Loucy (cell line): ENCODE results near the gene RIPK3.

ENCODE experiments used
- H2AFZ ChIP-seq: fragments of 200-600 bp; sonication (generic); 2 replicates; pipeline ENCODE4 v1.6.0; 2016; ENCODE audit warnings: antibody characterized with exemption, mild to moderate bottlenecking, low read length, moderate library complexity
- H3F3A ChIP-seq: fragments of 200-600 bp; 2 replicates; pipeline ENCODE4 v1.6.0; 2016; ENCODE audit warnings: antibody characterized with exemption, low read depth, mild to moderate bottlenecking
- H3K27me3 ChIP-seq: fragments of 200-600 bp; sonication (generic); 2 replicates; pipeline ENCODE4 v1.6.1; 2014; ENCODE audit warnings: low read length, mild to moderate bottlenecking; ENCODE audit not compliant: insufficient read depth, poor library complexity, severe bottlenecking
- H3K36me3 ChIP-seq: fragments of 200-600 bp; sonication (generic); 2 replicates; pipeline ENCODE4 v1.6.1; 2016; ENCODE audit warnings: low read length; ENCODE audit not compliant: insufficient read depth
- H3K4me1 ChIP-seq: fragments of 200-600 bp; sonication (generic); 2 replicates; pipeline ENCODE4 v1.5.1; 2014; ENCODE audit warnings: low read length, mild to moderate bottlenecking; ENCODE audit not compliant: insufficient read depth, poor library complexity, severe bottlenecking
- H3K4me2 ChIP-seq: fragments of 200-600 bp; sonication (generic); 2 replicates; pipeline ENCODE4 v1.6.0; 2014; ENCODE audit warnings: antibody characterized with exemption, low read length, low read depth, mild to moderate bottlenecking; ENCODE audit not compliant: poor library complexity, severe bottlenecking
- H3K4me3 ChIP-seq: fragments of 200-600 bp; sonication (generic); 2 replicates; pipeline ENCODE4 v1.5.1; 2014; ENCODE audit warnings: low read length, mild to moderate bottlenecking, mixed read lengths; ENCODE audit not compliant: poor library complexity, severe bottlenecking
- H3K79me2 ChIP-seq: fragments of 200-600 bp; sonication (generic); 2 replicates; pipeline ENCODE4 v1.6.1; 2014; ENCODE audit warnings: low read length; ENCODE audit not compliant: insufficient read depth
- H3K9ac ChIP-seq: fragments of 200-600 bp; sonication (generic); 2 replicates; pipeline ENCODE4 v1.6.0; 2014; ENCODE audit warnings: mild to moderate bottlenecking, low read depth, low read length, moderate library complexity; ENCODE audit not compliant: poor library complexity, severe bottlenecking
- H3K9me2 ChIP-seq: fragments of 200-600 bp; sonication (generic); replicated peaks from 2 replicates; pipeline ENCODE4 v1.6.1; 2016; ENCODE audit warnings: low read depth, low read length, mixed read lengths
- H3K9me3 ChIP-seq: fragments of 200-600 bp; sonication (generic); 2 replicates; pipeline ENCODE4 v1.6.1; 2014; ENCODE audit warnings: mild to moderate bottlenecking, antibody characterized with exemption, low read length, low read depth; ENCODE audit not compliant: insufficient read depth
- H4K20me1 ChIP-seq: fragments of 200-600 bp; sonication (generic); 2 replicates; pipeline ENCODE4 v1.6.0; 2014; ENCODE audit warnings: antibody characterized with exemption, low read length, mild to moderate bottlenecking; ENCODE audit not compliant: insufficient read depth, poor library complexity, severe bottlenecking
- EZH2phosphoT487 ChIP-seq: fragments of 200-600 bp; IDR thresholded peaks from 2 replicates; pipeline ENCODE4 v1.6.1; 2018; ENCODE audit warnings: antibody characterized with exemption, mild to moderate bottlenecking, moderate library complexity, borderline replicate concordance
- TF ChIP-seq, protein P1 (sequence below): fragments of 200-600 bp; sonication (generic); conservative IDR thresholded peaks from 2 replicates; pipeline ENCODE4 v1.5.1; 2014; ENCODE audit warnings: mild to moderate bottlenecking, antibody characterized with exemption, low read length

RIPK3 gene

DNA sequence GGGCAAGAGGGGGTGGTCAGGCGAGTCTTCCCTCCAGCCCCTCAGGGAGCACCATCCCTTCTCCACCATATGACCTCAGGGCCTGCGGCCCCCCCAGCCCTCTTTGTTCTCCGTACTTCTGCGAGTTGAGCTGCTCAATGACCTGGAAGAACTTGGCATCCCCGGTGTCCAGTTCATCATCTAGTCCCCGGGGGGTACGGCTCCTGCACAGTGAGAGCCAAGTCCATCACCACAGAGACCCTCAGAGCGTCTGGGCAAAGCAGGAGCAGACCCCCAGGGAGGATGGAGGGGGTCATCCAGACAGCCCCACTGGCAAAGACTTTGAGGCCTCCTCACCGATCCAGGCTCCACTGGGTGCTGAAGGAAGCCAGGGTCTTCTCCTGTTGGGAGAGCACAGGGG lies 13.8 kb downstream of the RIPK3 start:
- H3K4me1 ChIP-seq, result peaks cover 38% of the 10 kb centered on the region
- no peak for TF ChIP-seq EZH2phosphoT487
- TF ChIP-seq, protein P1, sequence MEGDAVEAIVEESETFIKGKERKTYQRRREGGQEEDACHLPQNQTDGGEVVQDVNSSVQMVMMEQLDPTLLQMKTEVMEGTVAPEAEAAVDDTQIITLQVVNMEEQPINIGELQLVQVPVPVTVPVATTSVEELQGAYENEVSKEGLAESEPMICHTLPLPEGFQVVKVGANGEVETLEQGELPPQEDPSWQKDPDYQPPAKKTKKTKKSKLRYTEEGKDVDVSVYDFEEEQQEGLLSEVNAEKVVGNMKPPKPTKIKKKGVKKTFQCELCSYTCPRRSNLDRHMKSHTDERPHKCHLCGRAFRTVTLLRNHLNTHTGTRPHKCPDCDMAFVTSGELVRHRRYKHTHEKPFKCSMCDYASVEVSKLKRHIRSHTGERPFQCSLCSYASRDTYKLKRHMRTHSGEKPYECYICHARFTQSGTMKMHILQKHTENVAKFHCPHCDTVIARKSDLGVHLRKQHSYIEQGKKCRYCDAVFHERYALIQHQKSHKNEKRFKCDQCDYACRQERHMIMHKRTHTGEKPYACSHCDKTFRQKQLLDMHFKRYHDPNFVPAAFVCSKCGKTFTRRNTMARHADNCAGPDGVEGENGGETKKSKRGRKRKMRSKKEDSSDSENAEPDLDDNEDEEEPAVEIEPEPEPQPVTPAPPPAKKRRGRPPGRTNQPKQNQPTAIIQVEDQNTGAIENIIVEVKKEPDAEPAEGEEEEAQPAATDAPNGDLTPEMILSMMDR, result no peak
- no peak overlapping the region for H3K9ac ChIP-seq
- H4K20me1 ChIP-seq, result no peaks in the 10 kb centered on the region
- no peak overlapping the region for H3K4me2 ChIP-seq
- no peaks in the 10 kb centered on the region for H3K79me2 ChIP-seq
- no peak overlapping the region for H3K4me3 ChIP-seq
- H3K9me2 ChIP-seq, result no peaks in the 10 kb centered on the region
- no peaks in the 10 kb centered on the region for H3K27me3 ChIP-seq
- H3F3A ChIP-seq, result 0 out of 2 replicates have a peak, but pooled peaks cover 3% of the 10 kb centered on the region
- H3K36me3 ChIP-seq, result no peaks in the 10 kb centered on the region
- no peaks in the 10 kb centered on the region for H3K9me3 ChIP-seq
- H2AFZ ChIP-seq, result no peak overlapping the region

DNA sequence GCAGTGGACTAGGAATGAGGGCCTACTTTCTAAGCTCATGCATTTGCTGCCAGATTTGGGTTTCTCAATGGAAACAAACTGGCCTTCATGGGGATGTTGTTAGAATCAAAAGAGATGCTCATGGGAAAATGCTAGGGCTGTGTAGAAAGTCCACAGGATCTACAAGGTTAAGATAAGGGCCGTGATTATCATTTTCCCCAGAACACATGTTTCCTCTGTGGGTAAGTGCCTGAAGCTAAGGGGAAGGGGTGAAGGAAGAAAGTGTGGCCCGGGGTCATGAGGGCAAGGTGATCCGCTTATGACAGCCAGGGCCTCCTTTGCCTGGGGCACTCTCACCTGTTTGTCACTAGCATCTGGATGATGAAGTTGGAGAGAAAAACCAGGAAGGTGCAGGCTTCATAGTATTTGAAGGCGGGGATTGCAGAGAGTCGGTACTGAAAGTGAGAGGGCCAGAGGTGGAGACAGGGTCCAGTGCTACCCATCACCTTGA lies 14.7 kb downstream of the RIPK3 start:
- TF ChIP-seq, protein P1, result no peak
- TF ChIP-seq EZH2phosphoT487, result no peak
- H3K4me2 ChIP-seq, result no peak overlapping the region

DNA sequence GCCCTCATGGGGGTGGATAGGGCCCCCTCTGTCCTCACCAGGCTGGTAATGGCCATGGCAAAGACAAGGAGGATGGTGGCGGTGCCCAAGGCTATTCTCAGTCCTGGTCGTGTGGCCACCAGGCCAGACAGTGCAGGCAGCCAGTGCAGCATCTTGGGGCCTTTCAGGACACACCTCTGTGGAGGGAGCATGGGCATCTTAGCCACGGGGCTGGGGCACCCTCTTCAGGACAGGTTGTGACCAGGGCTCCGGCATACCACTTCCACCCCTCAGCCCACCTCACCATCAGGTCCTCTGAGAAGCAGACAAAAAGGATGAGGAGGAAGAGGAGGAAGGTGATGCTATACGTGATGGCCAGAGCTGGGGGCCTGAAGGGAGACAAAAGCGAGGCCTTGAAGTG lies 15.8 kb downstream of the RIPK3 start:
- Histone ChIP-seq H3K4me1 (peaks cover 31% of the 10 kb centered on the region), H3K4me3 (no peak overlapping the region), H3K36me3 (no peaks in the 10 kb centered on the region), H4K20me1 (no peaks in the 10 kb centered on the region), H3K9ac (no peak overlapping the region), H3K9me2 (no peaks in the 10 kb centered on the region), H3F3A (0 out of 2 replicates have a peak, but pooled peaks cover 3% of the 10 kb centered on the region), H3K27me3 (no peaks in the 10 kb centered on the region), H3K79me2 (no peaks in the 10 kb centered on the region), H2AFZ (no peak overlapping the region), H3K9me3 (no peaks in the 10 kb centered on the region), H3K4me2 (no peak overlapping the region)
- TF ChIP-seq, protein P1, result no peak
- TF ChIP-seq EZH2phosphoT487, result no peak

More for the DNA sequence above, 14.7 kb downstream of the RIPK3 start:
- no peaks in the 10 kb centered on the region for H3K27me3 ChIP-seq
- H3K79me2 ChIP-seq, result no peaks in the 10 kb centered on the region
- H3K9me2 ChIP-seq, result no peaks in the 10 kb centered on the region
- H3K4me1 ChIP-seq, result peaks cover 38% of the 10 kb centered on the region
- H3K4me3 ChIP-seq, result no peak overlapping the region
- H3K9ac ChIP-seq, result no peak overlapping the region
- H3F3A ChIP-seq, result 0 out of 2 replicates have a peak, but pooled peaks cover 3% of the 10 kb centered on the region
- H2AFZ ChIP-seq, result no peak overlapping the region
- no peaks in the 10 kb centered on the region for H4K20me1 ChIP-seq
- no peaks in the 10 kb centered on the region for H3K9me3 ChIP-seq
- no peaks in the 10 kb centered on the region for H3K36me3 ChIP-seq
